ENCODE data around the gene PRPSAP2. TPM values are rescaled to one million over a fixed set of nuclear protein-coding genes. Genes with fewer than 3 reads are reported as not detected.

PRPSAP2 gene
- total RNA-seq, 1 experiment from 2014 or later = 37.8 TPM

DNA sequence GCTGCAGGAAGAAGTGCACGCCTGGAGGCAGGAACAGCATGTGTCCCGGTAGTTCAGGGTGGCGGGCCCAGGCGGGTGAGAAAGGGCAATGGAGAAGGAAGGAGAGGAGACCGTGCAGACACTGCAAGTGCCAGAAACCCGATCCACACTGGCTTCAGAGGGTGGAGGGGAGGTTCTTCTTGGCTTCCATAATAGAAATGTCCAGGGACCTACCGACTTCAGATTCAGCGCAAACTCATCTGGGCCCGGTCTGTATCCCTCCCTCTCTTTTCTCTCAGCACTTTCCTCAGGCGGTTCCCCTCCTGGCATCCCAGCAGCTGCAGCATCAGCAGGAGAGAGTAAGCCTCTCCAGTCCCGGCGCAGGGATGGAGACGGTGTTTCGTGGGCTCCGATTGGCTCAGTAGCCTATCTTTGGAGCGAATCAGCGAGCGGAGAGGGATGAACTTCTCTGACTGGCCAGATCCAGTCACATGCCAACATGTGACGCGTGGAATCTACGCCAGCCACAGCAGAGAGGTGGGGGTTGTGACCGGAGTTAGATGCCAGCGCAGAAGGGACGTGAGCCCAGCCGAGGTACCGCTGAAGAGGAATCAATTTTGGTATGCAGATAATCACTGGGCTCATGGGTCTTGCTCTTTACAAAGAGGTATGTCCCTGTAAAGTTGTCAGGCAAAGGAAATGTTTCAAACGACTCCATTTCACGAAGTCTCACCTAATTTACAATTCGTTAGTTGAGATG is 1.9 kb upstream of the PRPSAP2 start:
- peak overlapping the region; percentile 79 for H2AFZ ChIP-seq (ENCODE audit: low read depth, low read length, poor library complexity, severe bottlenecking)
- ChIA-PET RAD21 (ENCODE audit: low non-redundant PET in 1 of 2, low total read pairs in 2 of 2, uncharacterized antibody in 2 of 2, unreplicated experiment in 2 of 2) (no interaction called here), POLR2A (no interaction called here)
- no peak for TF ChIP-seq JUND (IDR thresholded peaks at IDR 0.05)
- peak; percentile 80 for TF ChIP-seq MAX (IDR thresholded peaks at IDR 0.05)
- TF ChIP-seq EZH2phosphoT487 (IDR thresholded peaks at IDR 0.05; ENCODE audit: borderline replicate concordance) = no peak
- no peak for TF ChIP-seq ZFX (IDR thresholded peaks at IDR 0.05)
- peak; percentile 58; the same call in 1 of the 2 replicates for TF ChIP-seq SIN3A (IDR thresholded peaks at IDR 0.05; ENCODE audit: low read depth)
- TF ChIP-seq SP1 (IDR thresholded peaks at IDR 0.05; ENCODE audit: low read depth) = peak; percentile 78
- no peak for TF ChIP-seq EZH2 (IDR thresholded peaks at IDR 0.05)
- no peak for TF ChIP-seq RAD21 (IDR thresholded peaks at IDR 0.05; ENCODE audit: low read depth)
- no peak for TF ChIP-seq CEBPB (IDR thresholded peaks at IDR 0.05; ENCODE audit: low read depth)
- TF ChIP-seq CBX3 (IDR thresholded peaks at IDR 0.05; ENCODE audit: low read depth) = peak; percentile 47; the same call in 1 of the 2 replicates
- no peak for TF ChIP-seq EGR1 (IDR thresholded peaks at IDR 0.05; ENCODE audit: low read depth)
- no peak for TF ChIP-seq ELF1 (IDR thresholded peaks at IDR 0.05; ENCODE audit: borderline replicate concordance, low read depth)
- no peak for TF ChIP-seq FOSL1 (IDR thresholded peaks at IDR 0.05; ENCODE audit: low read depth)
- peak; percentile 38 for TF ChIP-seq YY1 (IDR thresholded peaks at IDR 0.05; ENCODE audit: extremely low read depth, insufficient replicate concordance, low read depth, low read length)
- TF ChIP-seq, protein P1, sequence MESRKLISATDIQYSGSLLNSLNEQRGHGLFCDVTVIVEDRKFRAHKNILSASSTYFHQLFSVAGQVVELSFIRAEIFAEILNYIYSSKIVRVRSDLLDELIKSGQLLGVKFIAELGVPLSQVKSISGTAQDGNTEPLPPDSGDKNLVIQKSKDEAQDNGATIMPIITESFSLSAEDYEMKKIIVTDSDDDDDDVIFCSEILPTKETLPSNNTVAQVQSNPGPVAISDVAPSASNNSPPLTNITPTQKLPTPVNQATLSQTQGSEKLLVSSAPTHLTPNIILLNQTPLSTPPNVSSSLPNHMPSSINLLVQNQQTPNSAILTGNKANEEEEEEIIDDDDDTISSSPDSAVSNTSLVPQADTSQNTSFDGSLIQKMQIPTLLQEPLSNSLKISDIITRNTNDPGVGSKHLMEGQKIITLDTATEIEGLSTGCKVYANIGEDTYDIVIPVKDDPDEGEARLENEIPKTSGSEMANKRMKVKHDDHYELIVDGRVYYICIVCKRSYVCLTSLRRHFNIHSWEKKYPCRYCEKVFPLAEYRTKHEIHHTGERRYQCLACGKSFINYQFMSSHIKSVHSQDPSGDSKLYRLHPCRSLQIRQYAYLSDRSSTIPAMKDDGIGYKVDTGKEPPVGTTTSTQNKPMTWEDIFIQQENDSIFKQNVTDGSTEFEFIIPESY (IDR thresholded peaks at IDR 0.05; ENCODE audit: extremely low read depth, insufficient replicate concordance, low read length) = no peak
- peak; percentile 61 for TF ChIP-seq POLR2A (IDR thresholded peaks at IDR 0.05; ENCODE audit: borderline replicate concordance, extremely low read depth, insufficient read depth, insufficient read length)
- no peak for TF ChIP-seq CTCF (IDR thresholded peaks at IDR 0.05 in 2 of 3, conservative IDR thresholded peaks at IDR 0.05 in 1 of 3; ENCODE audit: borderline replicate concordance in 1 of 3, insufficient read depth in 1 of 3, low read depth in 2 of 3, low read length in 2 of 3)
- TF ChIP-seq ZNF274 (IDR thresholded peaks at IDR 0.05; ENCODE audit: low read depth, low read length) = no peak
- TF ChIP-seq TCF7L2 (IDR thresholded peaks at IDR 0.05; ENCODE audit: borderline replicate concordance, extremely low read depth, insufficient read depth, insufficient read length) = no peak
- no peak for TF ChIP-seq SRF (IDR thresholded peaks at IDR 0.05; ENCODE audit: low read depth)
- TF ChIP-seq REST (IDR thresholded peaks at IDR 0.05; ENCODE audit: low read depth) = no peak

More for the DNA sequence above, 1.9 kb upstream of the PRPSAP2 start:
- CTCF ChIA-PET = no interaction called here
- H3K36me3 ChIP-seq (ENCODE audit: control insufficient read depth in 1 of 2, insufficient read depth in 2 of 2, low read length in 2 of 2) = no peaks in the 10 kb centered on the region
- no peaks in the 10 kb centered on the region for H3K9me3 ChIP-seq (ENCODE audit: control insufficient read depth in 1 of 2, insufficient read depth in 1 of 2, low read depth in 1 of 2, low read length in 2 of 2)
- peak; percentile 86 for DNase-seq (ENCODE audit: low read depth, low spot score)
- H3K4me2 ChIP-seq (ENCODE audit: low read length) = peak overlapping the region; percentile 88
- H3K27ac ChIP-seq (ENCODE audit: low read depth, low read length) = peak overlapping the region; percentile 27
- H4K20me1 ChIP-seq (ENCODE audit: insufficient read depth) = no peaks in the 10 kb centered on the region
- peaks cover 15 to 36% of the 10 kb centered on the region in 2 experiments; a peak in 3 of 4 replicates for H3K4me1 ChIP-seq (ENCODE audit: control insufficient read depth in 1 of 2, insufficient read depth in 2 of 2, low read length in 2 of 2)
- peak; percentile 91 for ATAC-seq
- H3K27me3 ChIP-seq (ENCODE audit: insufficient read depth, low read length) = no peaks in the 10 kb centered on the region
- no peaks in the 10 kb centered on the region for H3K9me2 ChIP-seq (ENCODE audit: insufficient read depth)
- intact Hi-C loops (cut with micrococcal nuclease) = no loop called here
- peak overlapping the region; percentile 72 to 86 for H3K4me3 ChIP-seq (replicated peaks in 1 of 2; ENCODE audit: low read depth in 1 of 2, low read length in 2 of 2)
- TSS peak; percentile 87 for BruUV-seq (replicated peaks)
- peaks cover 23% of the 10 kb centered on the region for H3K79me2 ChIP-seq (ENCODE audit: insufficient read depth, low read length)
- peak overlapping the region; percentile 57 for H3K9ac ChIP-seq (ENCODE audit: low read length)

All from HCT116 (cell line).